ENCODE results near the gene EPN2.

The EPN2 gene

GRCh38 chr17:19269106-19269505 is 31.9 kb downstream of the EPN2 start:
- TF ChIP-seq CTCF (IDR thresholded peaks at IDR 0.05; ENCODE audit: control insufficient read depth, extremely low read depth, insufficient read depth), result no peak
- peak; percentile 88 for DNase-seq (ENCODE audit: low read depth)
- no peak overlapping the region for H3K4me3 ChIP-seq (ENCODE audit: low read depth, low read length)

GRCh38 chr17:19269641-19270040 is 32.5 kb downstream of the EPN2 start:
- no peak for TF ChIP-seq CTCF (IDR thresholded peaks at IDR 0.05; ENCODE audit: control insufficient read depth, extremely low read depth, insufficient read depth)
- DNase-seq (ENCODE audit: low read depth), result no peak
- H3K4me3 ChIP-seq (ENCODE audit: low read depth, low read length), result no peak overlapping the region

- no peak for DNase-seq (ENCODE audit: low read depth)
Observed at GRCh38 chr17:19270347-19270703, 33.2 kb downstream of the EPN2 start.

GRCh38 chr17:19270704-19271611 is 33.8 kb downstream of the EPN2 start:
- DNase-seq (ENCODE audit: low read depth), result peak; percentile 40
- H3K4me3 ChIP-seq (ENCODE audit: low read depth, low read length), result no peak overlapping the region
- no peak for TF ChIP-seq CTCF (IDR thresholded peaks at IDR 0.05; ENCODE audit: control insufficient read depth, extremely low read depth, insufficient read depth)

More at GRCh38 chr17:19270347-19270703, 33.2 kb downstream of the EPN2 start:
- no peak overlapping the region for H3K4me3 ChIP-seq (ENCODE audit: low read depth, low read length)
- no peak for TF ChIP-seq CTCF (IDR thresholded peaks at IDR 0.05; ENCODE audit: control insufficient read depth, extremely low read depth, insufficient read depth)

GRCh38 chr17:19271780-19272357 is 34.7 kb downstream of the EPN2 start:
- H3K4me3 ChIP-seq (ENCODE audit: low read depth, low read length), result no peak overlapping the region
- no peak for DNase-seq (ENCODE audit: low read depth)
- no peak for TF ChIP-seq CTCF (IDR thresholded peaks at IDR 0.05; ENCODE audit: control insufficient read depth, extremely low read depth, insufficient read depth)

- DNase-seq (ENCODE audit: low read depth), result no peak
Observed at GRCh38 chr17:19273731-19274130, 36.6 kb downstream of the EPN2 start.

More at GRCh38 chr17:19273731-19274130, 36.6 kb downstream of the EPN2 start:
- no peak overlapping the region for H3K4me3 ChIP-seq (ENCODE audit: low read depth, low read length)
- no peak for TF ChIP-seq CTCF (IDR thresholded peaks at IDR 0.05; ENCODE audit: control insufficient read depth, extremely low read depth, insufficient read depth)

Data from LNCaP clone FGC (cell line).